Right cardiac atrium (tissue), 5 donors: ENCODE measurements around the gene TMEM163. TPM values are rescaled to one million over a fixed set of nuclear protein-coding genes. Genes with fewer than 3 reads are reported as not detected.

Source experiments
- ATAC-seq, 2 donors: fragments of 200-7000 bp; cut with Tn5 transposase; one replicate each; pipeline versions ENCODE4 v1.8.0 to v1.9.1; 2020; ENCODE audit warnings: moderate library complexity in 2 of 2, mild to moderate bottlenecking in 1 of 2
- DNase-seq, 3 donors: peaks; one replicate each; pipeline ENCODE4 v3.0.0-alpha.2; 2020
- H3K27ac ChIP-seq: one replicate; pipeline ENCODE4 v1.5.1; 2013; ENCODE audit warnings: mild to moderate bottlenecking, low read length, control low read depth, moderate library complexity
- H3K27me3 ChIP-seq: one replicate; pipeline ENCODE4 v1.6.1; 2013; ENCODE audit not compliant: control insufficient read depth, insufficient read depth
- H3K4me1 ChIP-seq: one replicate; pipeline ENCODE4 v1.6.1; 2013; ENCODE audit warnings: low read length; ENCODE audit not compliant: control insufficient read depth, insufficient read depth
- H3K4me3 ChIP-seq: one replicate; pipeline ENCODE4 v1.5.1; 2013; ENCODE audit warnings: low read length, control low read depth
- H3K9me3 ChIP-seq: one replicate; pipeline ENCODE4 v1.6.1; 2013; ENCODE audit warnings: low read length; ENCODE audit not compliant: control insufficient read depth
- WGBS: extraction: QIAGEN DNeasy Blood & Tissue Kit; methylation state at CpG from one replicate; pipeline ENCODE4 v1.1.7; 2013; 5-methylcytosine and 5-hydroxymethylcytosine counted together
- intact Hi-C, 4 donors: fragments of 100-400 bp; cut with DNase I; formaldehyde crosslinking; loops; one replicate each; pipeline versions ENCODE4 v1.11.0 to v1.14.0; 2022 to 2023
- polyA plus RNA-seq: library from polyadenylated mRNA; stranded (reverse); fragments of 200-250 nt; gene quantifications from one replicate; pipeline ENCODE4 v1.2.3, GENCODE V29; 2013
- total RNA-seq, 4 donors: library from RNA; stranded (reverse); fragmentation: NEBNext Ultra II Directional; extraction: Animal tissue kit (Norgen Biotek cat#: 25700); gene quantifications; one replicate each; pipeline ENCODE4 v1.2.1, GENCODE V29; 2021
- donor health status: healthy with polysubstance abuse.
- donor health status: DM: no; HTN: yes; CAD: no.
- donor health status: DM: no; HTN: no; CAD: no.
- donor health status: DM: no; HTN: yes; CAD: no; lungs with severe emphysema.
- donor health status: DM: yes; HTN: yes; CAD: no.

Gene TMEM163
- total and polyA plus RNA-seq, 5 donors = 3.3 to 7.1 (median 4.9) TPM

- H3K9me3 ChIP-seq = no peaks in the 10 kb centered on the region
- WGBS = 93% methylated on average over 2 of the region's 2 CpGs
- intact Hi-C loops = no loop called here
- no peak for ATAC-seq
- H3K27ac ChIP-seq = no peak overlapping the region
- no peak overlapping the region for H3K4me3 ChIP-seq
- no peaks in the 10 kb centered on the region for H3K27me3 ChIP-seq
- H3K4me1 ChIP-seq = no peaks in the 10 kb centered on the region
- DNase-seq = no peak
Observed at GRCh38 chr2:134431838-134432434, 286.9 kb downstream of the TMEM163 start.

- no peaks in the 10 kb centered on the region for H3K27me3 ChIP-seq
- no peak overlapping the region for H3K27ac ChIP-seq
- intact Hi-C loops = loop anchor here in 1 of 4 donors (10.0 kb wide), 1 partner anchor 545 kb away; no protein-coding TSS in a partner anchor
- no peak overlapping the region for H3K4me3 ChIP-seq
- no peaks in the 10 kb centered on the region for H3K4me1 ChIP-seq
- 82% methylated on average over 4 of the region's 4 CpGs for WGBS
- ATAC-seq (no peak), DNase-seq (no peak)
- no peaks in the 10 kb centered on the region for H3K9me3 ChIP-seq
Observed at GRCh38 chr2:134429886-134430285, 288.9 kb downstream of the TMEM163 start.

- no peak for ATAC-seq
Observed at GRCh38 chr2:134426721-134427120, 292.1 kb downstream of the TMEM163 start.

GRCh38 chr2:134425724-134426496 lies 292.9 kb downstream of the TMEM163 start:
- no peaks in the 10 kb centered on the region for H3K4me1 ChIP-seq
- H3K27ac ChIP-seq = no peak overlapping the region
- no peaks in the 10 kb centered on the region for H3K9me3 ChIP-seq
- DNase-seq (no peak), ATAC-seq (no peak)
- no peak overlapping the region for H3K4me3 ChIP-seq
- 81% methylated on average over 6 of the region's 6 CpGs for WGBS
- intact Hi-C loops = loop anchor here in 1 of 4 donors (10.0 kb wide), 1 partner anchor 541 kb away; no protein-coding TSS in a partner anchor
- H3K27me3 ChIP-seq = no peaks in the 10 kb centered on the region

More at GRCh38 chr2:134426721-134427120, 292.1 kb downstream of the TMEM163 start:
- no peak for DNase-seq
- no peaks in the 10 kb centered on the region for H3K4me1 ChIP-seq
- intact Hi-C loops = loop anchor here in 1 of 4 donors (10.0 kb wide), 1 partner anchor 542 kb away; no protein-coding TSS in a partner anchor
- H3K27me3 ChIP-seq = no peaks in the 10 kb centered on the region
- 85% methylated on average over 3 of the region's 3 CpGs for WGBS
- no peaks in the 10 kb centered on the region for H3K9me3 ChIP-seq
- no peak overlapping the region for H3K4me3 ChIP-seq
- no peak overlapping the region for H3K27ac ChIP-seq

GRCh38 chr2:134421556-134422328 lies 297.1 kb downstream of the TMEM163 start:
- DNase-seq (no peak), ATAC-seq (peak; percentile 70 to 73)
- intact Hi-C loops = loop anchor here in 1 of 4 donors (10.0 kb wide), 1 partner anchor 537 kb away; no protein-coding TSS in a partner anchor
- no peaks in the 10 kb centered on the region for H3K9me3 ChIP-seq
- no peaks in the 10 kb centered on the region for H3K27me3 ChIP-seq
- H3K27ac ChIP-seq = no peak overlapping the region
- H3K4me3 ChIP-seq = no peak overlapping the region
- WGBS = 73% methylated on average over 7 of the region's 7 CpGs
- no peaks in the 10 kb centered on the region for H3K4me1 ChIP-seq

GRCh38 chr2:134420920-134421319 lies 297.9 kb downstream of the TMEM163 start:
- no peak overlapping the region for H3K27ac ChIP-seq
- 60% methylated on average over 3 of the region's 3 CpGs for WGBS
- H3K9me3 ChIP-seq = no peaks in the 10 kb centered on the region
- intact Hi-C loops = loop anchor here in 1 of 4 donors (10.0 kb wide), 1 partner anchor 536 kb away; no protein-coding TSS in a partner anchor
- H3K27me3 ChIP-seq = no peaks in the 10 kb centered on the region
- no peak for DNase-seq
- ATAC-seq = peak in 1 of 2 donors; percentile 47
- no peak overlapping the region for H3K4me3 ChIP-seq
- H3K4me1 ChIP-seq = no peaks in the 10 kb centered on the region

GRCh38 chr2:134420259-134420658 lies 298.5 kb downstream of the TMEM163 start:
- peak; percentile 30 to 39 for ATAC-seq
- intact Hi-C loops = loop anchor here in 1 of 4 donors (10.0 kb wide), 1 partner anchor 535 kb away; no protein-coding TSS in a partner anchor
- H3K27me3 ChIP-seq = no peaks in the 10 kb centered on the region
- H3K4me3 ChIP-seq = no peak overlapping the region
- peak overlapping the region; percentile 11 for H3K27ac ChIP-seq
- H3K9me3 ChIP-seq = no peaks in the 10 kb centered on the region
- 67% methylated on average over 7 of the region's 7 CpGs for WGBS
- DNase-seq = no peak
- no peaks in the 10 kb centered on the region for H3K4me1 ChIP-seq

GRCh38 chr2:134417968-134418582 lies 300.7 kb downstream of the TMEM163 start:
- Histone ChIP-seq H3K4me1 (no peaks in the 10 kb centered on the region), H3K27me3 (no peaks in the 10 kb centered on the region), H3K4me3 (no peak overlapping the region), H3K27ac (no peak overlapping the region), H3K9me3 (no peaks in the 10 kb centered on the region)
- no peak for DNase-seq
- no peak for ATAC-seq
- 73% methylated on average over 5 of the region's 5 CpGs for WGBS
- intact Hi-C loops = loop anchor here in 1 of 4 donors (10.0 kb wide), 1 partner anchor 303 kb away; no protein-coding TSS in a partner anchor

GRCh38 chr2:134416637-134417036 lies 302.2 kb downstream of the TMEM163 start:
- ATAC-seq = no peak
- 98% methylated on average over 1 of the region's 1 CpG for WGBS
- intact Hi-C loops = loop anchor here in 1 of 4 donors (10.0 kb wide), 1 partner anchor 302 kb away; no protein-coding TSS in a partner anchor

GRCh38 chr2:134416018-134416417 lies 302.8 kb downstream of the TMEM163 start:
- no peak overlapping the region for H3K4me3 ChIP-seq
- H3K27me3 ChIP-seq = no peaks in the 10 kb centered on the region
- ATAC-seq (no peak), DNase-seq (no peak)
- H3K27ac ChIP-seq = no peak overlapping the region
- intact Hi-C loops = loop anchor here in 1 of 4 donors (10.0 kb wide), 1 partner anchor 301 kb away; no protein-coding TSS in a partner anchor
- 94% methylated on average over 2 of the region's 2 CpGs for WGBS
- peaks cover 7% of the 10 kb centered on the region for H3K4me1 ChIP-seq
- no peaks in the 10 kb centered on the region for H3K9me3 ChIP-seq

More at GRCh38 chr2:134416637-134417036, 302.2 kb downstream of the TMEM163 start:
- no peaks in the 10 kb centered on the region for H3K27me3 ChIP-seq
- H3K4me3 ChIP-seq = no peak overlapping the region
- peaks cover 2% of the 10 kb centered on the region for H3K4me1 ChIP-seq
- H3K27ac ChIP-seq = no peak overlapping the region
- DNase-seq = no peak
- no peaks in the 10 kb centered on the region for H3K9me3 ChIP-seq
